NCI-H748 treated with DMSO at 0.1 percent for 48 hours (cell line): ENCODE results near the gene P2RY14.

ENCODE experiments used
- DNase-seq: peaks from one replicate; lab custom pipeline; 2025; lab: John Stamatoyannopoulos, UW

Gene P2RY14

GRCh38 chr3:151300539-151300938, 22.2 kb upstream of the P2RY14 start:
- DNase-seq: no peak

- DNase-seq: no peak
Measured at GRCh38 chr3:151299006-151299405, 20.7 kb upstream of the P2RY14 start.

GRCh38 chr3:151297429-151297828, 19.1 kb upstream of the P2RY14 start:
- no peak for DNase-seq

GRCh38 chr3:151296226-151296625, 17.9 kb upstream of the P2RY14 start:
- DNase-seq: no peak

- no peak for DNase-seq
Measured at GRCh38 chr3:151293127-151293526, 14.8 kb upstream of the P2RY14 start.

GRCh38 chr3:151290673-151291072, 12.3 kb upstream of the P2RY14 start:
- DNase-seq: no peak

GRCh38 chr3:151289445-151289844, 11.1 kb upstream of the P2RY14 start:
- DNase-seq: no peak

GRCh38 chr3:151285940-151286339, 7.6 kb upstream of the P2RY14 start:
- DNase-seq: no peak

- no peak for DNase-seq
Measured at GRCh38 chr3:151283907-151284461, 5.6 kb upstream of the P2RY14 start.

- DNase-seq: no peak
Measured at GRCh38 chr3:151283387-151283786, 5.0 kb upstream of the P2RY14 start.

- DNase-seq: peak; percentile 49
Measured at GRCh38 chr3:151282921-151283320, 4.6 kb upstream of the P2RY14 start.

GRCh38 chr3:151281671-151282324, 3.5 kb upstream of the P2RY14 start:
- DNase-seq: no peak

- no peak for DNase-seq
Measured at GRCh38 chr3:151276687-151277042, 1.7 kb downstream of the P2RY14 start.

GRCh38 chr3:151276038-151276686, 2.2 kb downstream of the P2RY14 start:
- no peak for DNase-seq

- DNase-seq: no peak
Measured at GRCh38 chr3:151275091-151275490, 3.3 kb downstream of the P2RY14 start.

GRCh38 chr3:151269631-151270030, 8.7 kb downstream of the P2RY14 start:
- no peak for DNase-seq

GRCh38 chr3:151268267-151269235, 9.8 kb downstream of the P2RY14 start:
- DNase-seq: no peak

GRCh38 chr3:151267066-151267465, 11.3 kb downstream of the P2RY14 start:
- DNase-seq: no peak

GRCh38 chr3:151265866-151266265, 12.5 kb downstream of the P2RY14 start:
- no peak for DNase-seq

GRCh38 chr3:151265166-151265565, 13.2 kb downstream of the P2RY14 start:
- DNase-seq: no peak

- no peak for DNase-seq
Measured at GRCh38 chr3:151264605-151265004, 13.7 kb downstream of the P2RY14 start.

- no peak for DNase-seq
Measured at GRCh38 chr3:151262871-151263525, 15.3 kb downstream of the P2RY14 start.
